GM13976 (cell line): ENCODE data around the gene ACTL6B.

Source experiments
- DNase-seq: peaks from one replicate; pipeline ENCODE4 v3.0.0; 2012; ENCODE audit warnings: low spot score
- in situ Hi-C: fragments of 300-500 bp; cut with MboI; formaldehyde crosslinking; loops from one replicate; pipeline ENCODE4 v1.12.0; 2022; ENCODE audit warnings: low sequenced_read_pairs, mixed read lengths, inconsistent platforms; ENCODE audit not compliant: unreplicated experiment
- TF ChIP-seq, protein P1 (sequence below): IDR thresholded peaks from 2 replicates; pipeline ENCODE4 v1.5.1; 2012; ENCODE audit warnings: borderline replicate concordance, mild to moderate bottlenecking; ENCODE audit not compliant: insufficient read depth; ENCODE audit errors: extremely low read depth, missing control alignments, control extremely low read depth

ACTL6B gene

DNA sequence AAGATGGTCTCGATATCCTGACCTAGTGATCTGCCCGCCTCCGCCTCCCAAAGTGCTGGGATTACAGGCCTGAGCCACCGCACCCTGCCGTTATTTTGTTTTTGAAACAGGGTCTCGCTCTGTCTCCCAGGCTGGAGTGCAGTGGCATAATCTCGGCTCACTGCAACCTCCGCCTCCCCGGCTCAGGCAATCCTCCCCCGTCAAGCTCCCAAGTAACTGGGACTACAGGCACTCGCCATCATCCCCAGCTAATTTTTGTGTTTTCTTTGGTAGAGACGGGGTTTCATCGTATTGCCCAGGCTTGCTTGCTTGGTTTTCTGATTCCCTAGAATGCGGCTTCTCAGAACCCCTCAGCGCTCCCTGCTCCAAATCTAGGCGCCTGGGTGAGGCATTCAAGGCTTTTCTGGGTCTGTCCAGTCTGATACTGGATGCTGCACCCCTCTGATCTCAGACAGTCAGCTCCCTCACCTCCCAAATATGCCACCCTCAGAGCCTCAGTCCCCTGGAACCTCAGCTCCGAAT, 16.2 kb downstream of the ACTL6B start:
- TF ChIP-seq, protein P1, sequence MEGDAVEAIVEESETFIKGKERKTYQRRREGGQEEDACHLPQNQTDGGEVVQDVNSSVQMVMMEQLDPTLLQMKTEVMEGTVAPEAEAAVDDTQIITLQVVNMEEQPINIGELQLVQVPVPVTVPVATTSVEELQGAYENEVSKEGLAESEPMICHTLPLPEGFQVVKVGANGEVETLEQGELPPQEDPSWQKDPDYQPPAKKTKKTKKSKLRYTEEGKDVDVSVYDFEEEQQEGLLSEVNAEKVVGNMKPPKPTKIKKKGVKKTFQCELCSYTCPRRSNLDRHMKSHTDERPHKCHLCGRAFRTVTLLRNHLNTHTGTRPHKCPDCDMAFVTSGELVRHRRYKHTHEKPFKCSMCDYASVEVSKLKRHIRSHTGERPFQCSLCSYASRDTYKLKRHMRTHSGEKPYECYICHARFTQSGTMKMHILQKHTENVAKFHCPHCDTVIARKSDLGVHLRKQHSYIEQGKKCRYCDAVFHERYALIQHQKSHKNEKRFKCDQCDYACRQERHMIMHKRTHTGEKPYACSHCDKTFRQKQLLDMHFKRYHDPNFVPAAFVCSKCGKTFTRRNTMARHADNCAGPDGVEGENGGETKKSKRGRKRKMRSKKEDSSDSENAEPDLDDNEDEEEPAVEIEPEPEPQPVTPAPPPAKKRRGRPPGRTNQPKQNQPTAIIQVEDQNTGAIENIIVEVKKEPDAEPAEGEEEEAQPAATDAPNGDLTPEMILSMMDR, result no peak
- in situ Hi-C loops, result no loop called here

DNA sequence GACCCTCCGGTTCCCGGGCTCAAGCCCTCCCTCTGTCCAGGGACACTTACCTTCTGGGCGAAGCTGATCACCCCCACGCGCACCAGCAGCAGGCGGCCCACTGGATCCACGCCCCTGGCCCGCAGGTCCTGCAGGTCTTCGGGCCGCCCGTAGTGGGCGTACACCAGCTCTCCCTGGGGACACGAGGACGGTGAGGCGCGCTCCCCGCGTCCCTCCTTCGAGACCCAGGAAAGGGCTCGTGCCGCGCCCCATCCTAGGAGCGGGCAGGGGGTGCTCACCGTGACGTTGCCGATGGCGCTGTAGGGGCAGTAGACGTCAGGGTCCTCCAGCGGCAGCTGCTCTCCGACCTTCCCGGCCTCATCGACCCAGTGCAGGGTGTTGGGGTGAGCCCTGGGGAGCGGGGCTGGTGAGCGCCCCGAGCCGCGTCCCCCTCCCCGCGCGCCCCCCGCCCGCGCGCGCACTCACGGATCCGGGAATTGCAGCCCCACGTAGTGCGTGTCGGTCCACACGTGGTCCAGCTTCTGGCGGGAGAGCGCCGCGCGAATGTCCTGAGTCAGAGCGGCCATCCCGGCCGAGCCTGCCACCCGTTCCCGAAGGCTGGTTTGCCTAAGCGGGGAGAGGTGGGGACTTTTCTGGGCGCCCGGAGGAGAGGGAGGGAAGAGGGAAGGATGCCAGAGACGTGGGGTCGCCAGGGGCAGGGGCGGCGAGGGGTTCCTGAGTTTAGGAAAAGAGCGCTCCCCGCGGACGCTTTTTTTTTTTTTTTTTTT, 23.1 kb downstream of the ACTL6B start:
- TF ChIP-seq, protein P1, result peak; percentile 41
- peak; percentile 78 for DNase-seq
- in situ Hi-C loops, result no loop called here

More for the DNA sequence above, 16.2 kb downstream of the ACTL6B start:
- no peak for DNase-seq

DNA sequence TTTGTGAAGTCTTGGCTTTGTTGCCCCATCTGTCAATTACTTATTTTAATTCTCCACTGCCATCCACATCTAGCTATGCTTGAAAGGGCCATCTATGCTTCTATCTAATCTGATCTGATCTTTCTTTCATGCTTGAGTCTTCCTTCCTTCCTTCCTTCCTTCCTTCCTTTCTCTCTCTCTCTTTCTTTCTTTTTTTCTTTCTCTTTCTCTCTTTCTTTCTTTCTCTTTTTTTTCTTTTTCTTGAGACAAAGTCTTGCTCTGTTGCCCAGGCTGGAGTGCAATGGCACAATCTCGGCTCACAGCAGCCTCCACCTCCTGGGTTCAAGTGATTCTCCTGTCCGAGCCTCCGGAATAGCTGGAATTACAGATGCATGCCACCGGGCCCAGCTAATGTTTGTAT, 26.2 kb downstream of the ACTL6B start:
- TF ChIP-seq, protein P1, result no peak
- in situ Hi-C loops, result no loop called here
- DNase-seq, result no peak

GRCh38 chr7:100629117-100629716, 27.0 kb downstream of the ACTL6B start:
- in situ Hi-C loops, result no loop called here
- peak; percentile 70 for DNase-seq
- TF ChIP-seq, protein P1, result peak; percentile 41

GRCh38 chr7:100627238-100627549, 29.1 kb downstream of the ACTL6B start:
- TF ChIP-seq, protein P1, result no peak
- no peak for DNase-seq
- in situ Hi-C loops, result no loop called here

DNA sequence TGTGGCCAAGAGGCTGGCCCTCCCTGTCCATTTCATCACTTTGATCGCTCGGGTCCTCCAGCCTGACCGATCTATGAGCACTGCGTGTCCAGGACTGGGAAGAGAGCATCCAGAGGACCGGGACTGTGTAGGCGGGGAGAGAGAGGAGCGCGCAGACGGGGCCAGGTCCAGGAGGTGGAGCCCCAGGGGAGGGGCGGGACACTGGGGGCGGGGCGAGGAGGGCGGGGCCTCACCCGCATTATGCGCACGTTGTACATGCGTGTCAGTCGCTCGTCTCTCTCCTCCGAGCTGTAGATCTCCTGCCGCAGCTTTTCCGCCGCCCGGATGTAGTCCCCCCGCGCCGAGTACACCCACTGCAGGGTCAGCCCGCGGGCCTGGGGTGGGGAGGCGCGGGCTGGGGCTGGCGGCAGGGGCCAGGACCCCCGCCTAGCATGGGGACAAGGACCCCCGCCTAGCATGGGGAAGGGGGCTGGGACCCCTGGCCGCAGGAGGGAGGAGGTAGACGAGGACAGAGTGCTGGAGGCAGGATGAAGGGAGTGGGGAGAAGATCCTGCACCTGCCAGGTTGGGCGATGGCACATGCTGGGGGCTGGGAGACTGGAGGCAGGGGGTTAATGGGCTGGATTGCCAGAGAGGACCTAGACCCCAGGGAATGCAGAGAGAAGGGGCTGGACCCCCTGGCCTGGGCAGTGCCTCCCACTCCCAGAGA, 29.6 kb downstream of the ACTL6B start:
- DNase-seq, result peak; percentile 98

More for the DNA sequence above, 29.6 kb downstream of the ACTL6B start:
- TF ChIP-seq, protein P1, result no peak
- in situ Hi-C loops, result no loop called here
